Nephron (organoid): Measurements from ENCODE around the gene ATP5F1E.
"Not testable (repeated sequence)": the region's sequence is repeated elsewhere in the genome, so short reads cannot be mapped to it uniquely, and the experiment has no call there.

Experiments
- H3K27ac Mint-ChIP-seq, 3 experiments: 2 replicates each; pipeline ENCODE4 v1.8.0; 2020; ENCODE audit warnings: mixed read lengths in 3 of 3, mild to moderate bottlenecking in 2 of 3, moderate library complexity in 1 of 3
- H3K27me3 Mint-ChIP-seq: 2 replicates; pipeline ENCODE4 v1.8.0; 2021; ENCODE audit warnings: low read depth, mild to moderate bottlenecking, moderate library complexity, mixed read lengths
- H3K36me3 Mint-ChIP-seq: 2 replicates; pipeline ENCODE4 v1.8.0; 2020; ENCODE audit warnings: low read depth, mixed read lengths
- H3K4me1 Mint-ChIP-seq: 2 replicates; pipeline ENCODE4 v1.8.0; 2020; ENCODE audit warnings: mixed read lengths
- H3K4me3 Mint-ChIP-seq, 3 experiments: 2 replicates each; pipeline ENCODE4 v1.8.0; 2020; ENCODE audit warnings: mild to moderate bottlenecking in 3 of 3, mixed read lengths in 3 of 3, moderate library complexity in 2 of 3
- H3K9me3 Mint-ChIP-seq: 2 replicates; pipeline ENCODE4 v1.8.0; 2020; ENCODE audit warnings: mixed read lengths
- TF ChIP-seq, protein P1 (sequence below), 3 experiments: fragments of 200-600 bp; sonication (generic); IDR thresholded peaks; one replicate each; pipeline ENCODE4 v1.5.0; 2021; ENCODE audit warnings: antibody characterized with exemption in 3 of 3; ENCODE audit not compliant: unreplicated experiment in 3 of 3

Gene ATP5F1E

DNA sequence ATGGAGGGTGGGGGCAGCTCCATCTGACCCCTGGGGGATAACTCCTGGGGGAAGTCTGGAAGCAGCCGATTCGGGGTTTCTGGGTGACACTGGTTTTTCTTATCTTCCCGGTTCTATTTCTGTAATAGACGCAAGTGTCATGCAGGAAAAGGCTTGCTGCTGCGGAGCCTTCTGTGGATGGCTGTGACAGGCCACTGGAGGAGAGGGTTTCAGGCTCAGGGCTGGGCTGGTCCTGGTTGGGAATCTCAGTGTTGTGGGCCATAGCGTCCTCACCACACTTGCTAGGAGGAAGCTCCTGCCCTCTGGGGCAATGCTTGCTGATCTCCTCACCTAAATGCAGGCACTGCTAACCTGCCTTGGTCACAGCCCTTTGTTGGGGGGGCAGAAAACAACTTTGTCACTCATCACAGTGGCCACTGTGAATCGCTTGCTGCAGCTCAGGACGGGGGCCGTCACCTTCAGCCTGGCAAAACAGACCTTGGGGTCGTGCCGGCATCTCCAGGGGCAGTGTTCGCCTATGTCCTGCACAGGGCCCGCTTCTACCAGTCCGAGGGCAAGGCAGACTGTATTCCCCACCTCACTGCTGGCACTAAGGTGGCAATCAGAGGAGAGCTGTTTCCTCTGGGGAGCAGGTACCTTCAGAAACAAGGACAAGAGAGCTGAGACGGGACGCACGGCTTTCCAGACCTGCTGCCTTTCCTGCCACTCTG, 17.3 kb downstream of the ATP5F1E start:
- Mint-ChIP-seq H3K4me3 (no peak overlapping the region), H3K27ac (no peak overlapping the region), H3K36me3 (no peaks in the 10 kb centered on the region), H3K27me3 (peaks cover 23% of the 10 kb centered on the region), H3K4me1 (peaks cover 6% of the 10 kb centered on the region), H3K9me3 (no peaks in the 10 kb centered on the region)
- TF ChIP-seq, protein P1, sequence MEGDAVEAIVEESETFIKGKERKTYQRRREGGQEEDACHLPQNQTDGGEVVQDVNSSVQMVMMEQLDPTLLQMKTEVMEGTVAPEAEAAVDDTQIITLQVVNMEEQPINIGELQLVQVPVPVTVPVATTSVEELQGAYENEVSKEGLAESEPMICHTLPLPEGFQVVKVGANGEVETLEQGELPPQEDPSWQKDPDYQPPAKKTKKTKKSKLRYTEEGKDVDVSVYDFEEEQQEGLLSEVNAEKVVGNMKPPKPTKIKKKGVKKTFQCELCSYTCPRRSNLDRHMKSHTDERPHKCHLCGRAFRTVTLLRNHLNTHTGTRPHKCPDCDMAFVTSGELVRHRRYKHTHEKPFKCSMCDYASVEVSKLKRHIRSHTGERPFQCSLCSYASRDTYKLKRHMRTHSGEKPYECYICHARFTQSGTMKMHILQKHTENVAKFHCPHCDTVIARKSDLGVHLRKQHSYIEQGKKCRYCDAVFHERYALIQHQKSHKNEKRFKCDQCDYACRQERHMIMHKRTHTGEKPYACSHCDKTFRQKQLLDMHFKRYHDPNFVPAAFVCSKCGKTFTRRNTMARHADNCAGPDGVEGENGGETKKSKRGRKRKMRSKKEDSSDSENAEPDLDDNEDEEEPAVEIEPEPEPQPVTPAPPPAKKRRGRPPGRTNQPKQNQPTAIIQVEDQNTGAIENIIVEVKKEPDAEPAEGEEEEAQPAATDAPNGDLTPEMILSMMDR (IDR thresholded peaks at IDR 0.05; ENCODE audit: unreplicated experiment in 3 of 3): no peak

GRCh38 chr20:59013959-59014608, 18.1 kb downstream of the ATP5F1E start:
- TF ChIP-seq, protein P1 (IDR thresholded peaks at IDR 0.05; ENCODE audit: unreplicated experiment in 3 of 3): no peak
- no peaks in the 10 kb centered on the region for H3K36me3 Mint-ChIP-seq
- no peaks in the 10 kb centered on the region for H3K9me3 Mint-ChIP-seq
- H3K4me3 Mint-ChIP-seq: no peak overlapping the region
- peaks cover 6% of the 10 kb centered on the region for H3K4me1 Mint-ChIP-seq
- peaks cover 25% of the 10 kb centered on the region for H3K27me3 Mint-ChIP-seq
- H3K27ac Mint-ChIP-seq: no peak overlapping the region

GRCh38 chr20:59013031-59013951, 18.8 kb downstream of the ATP5F1E start:
- H3K27ac Mint-ChIP-seq: no peak overlapping the region
- no peaks in the 10 kb centered on the region for H3K36me3 Mint-ChIP-seq
- peaks cover 29% of the 10 kb centered on the region for H3K27me3 Mint-ChIP-seq
- peaks cover 6% of the 10 kb centered on the region for H3K4me1 Mint-ChIP-seq
- no peak overlapping the region for H3K4me3 Mint-ChIP-seq
- no peaks in the 10 kb centered on the region for H3K9me3 Mint-ChIP-seq
- TF ChIP-seq, protein P1 (IDR thresholded peaks at IDR 0.05; ENCODE audit: unreplicated experiment in 3 of 3): no peak

GRCh38 chr20:59011874-59012157, 20.3 kb downstream of the ATP5F1E start:
- H3K36me3 Mint-ChIP-seq, H3K9me3 Mint-ChIP-seq, H3K4me3 Mint-ChIP-seq, H3K4me1 Mint-ChIP-seq: not testable (repeated sequence)
- peak overlapping the region in 1 of 3 experiments; percentile 37 for H3K27ac Mint-ChIP-seq
- peaks cover 28% of the 10 kb centered on the region for H3K27me3 Mint-ChIP-seq

- TF ChIP-seq, protein P1 (IDR thresholded peaks at IDR 0.05; ENCODE audit: unreplicated experiment in 3 of 3): no peak
- Mint-ChIP-seq H3K4me3 (no peak overlapping the region), H3K27ac (peak overlapping the region in 1 of 3 experiments; percentile 37), H3K36me3 (no peaks in the 10 kb centered on the region), H3K9me3 (no peaks in the 10 kb centered on the region), H3K4me1 (peaks cover 6% of the 10 kb centered on the region), H3K27me3 (peaks cover 26% of the 10 kb centered on the region)
Observed at GRCh38 chr20:59010995-59011873, 20.9 kb downstream of the ATP5F1E start.
